ENCODE data around the gene AGO4. TPM values are rescaled to one million over a fixed set of nuclear protein-coding genes. Genes with fewer than 3 reads are reported as not detected.

The AGO4 gene
- total and polyA plus RNA-seq, 4 donors, result 1.7 to 14.9 (median 7.3) TPM

DNA sequence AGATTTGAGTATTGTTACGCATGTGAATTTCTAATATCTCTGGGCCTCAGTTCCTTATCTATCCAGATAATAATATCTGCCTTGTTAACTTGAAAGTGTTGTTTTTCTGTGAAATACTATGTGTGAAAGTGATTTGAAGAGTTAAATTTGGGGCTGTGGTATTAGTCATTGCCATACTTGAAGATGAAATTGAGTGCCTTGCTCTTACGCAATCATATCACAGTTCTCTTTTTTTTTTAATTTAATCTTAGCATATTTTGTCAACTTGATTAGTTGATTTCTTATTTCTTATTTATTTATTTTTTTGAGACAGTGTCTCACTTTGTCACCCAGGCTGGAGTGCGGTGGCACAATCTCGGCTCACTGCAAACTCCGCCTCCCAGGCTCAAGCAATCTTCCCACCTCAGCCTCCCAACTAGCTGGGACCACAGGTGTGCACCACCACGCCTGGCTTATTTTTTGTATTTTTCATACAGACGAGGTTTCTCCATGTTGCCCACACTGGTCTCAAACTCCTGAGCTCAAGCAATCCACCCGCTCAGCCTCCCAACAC is 31.0 kb downstream of the AGO4 start:
- Histone ChIP-seq H3K4me3 (ENCODE audit: low read depth in 1 of 3, low read length in 3 of 3) (no peak overlapping the region), H3K9ac (ENCODE audit: low read depth in 1 of 2, low read length in 2 of 2) (no peak overlapping the region), H3K4me1 (ENCODE audit: control insufficient read depth in 4 of 4, insufficient read depth in 4 of 4, low read length in 3 of 4) (peaks cover 3 to 9% (median 7%) of the 10 kb centered on the region in 4 donors), H3K36me3 (ENCODE audit: control insufficient read depth in 4 of 4, insufficient read depth in 3 of 4, low read depth in 1 of 4, low read length in 3 of 4) (peaks cover 12 to 35% (median 21%) of the 10 kb centered on the region in 4 donors), H3K9me3 (ENCODE audit: control insufficient read depth in 4 of 4, low read length in 3 of 4) (no peaks in the 10 kb centered on the region), H3K27me3 (ENCODE audit: control insufficient read depth in 4 of 4, insufficient read depth in 4 of 4, low read length in 3 of 4) (no peaks in the 10 kb centered on the region), H3K27ac (ENCODE audit: low read depth in 1 of 2, low read length in 2 of 2) (no peak overlapping the region)
- no peak for DNase-seq (ENCODE audit: low spot score)
- WGBS, result 95% methylated on average over 8 of the region's 8 CpGs
- TF ChIP-seq JUND (IDR thresholded peaks at IDR 0.05), result no peak
- TF ChIP-seq HNF4A (conservative IDR thresholded peaks at IDR 0.05), result no peak
- no peak for TF ChIP-seq YY1 (IDR thresholded peaks at IDR 0.05)
- no peak for TF ChIP-seq SP1 (IDR thresholded peaks at IDR 0.05)
- TF ChIP-seq FOXA2 (IDR thresholded peaks at IDR 0.05), result no peak
- TF ChIP-seq FOXA1 (IDR thresholded peaks at IDR 0.05), result no peak
- no peak for TF ChIP-seq TAF1 (conservative IDR thresholded peaks at IDR 0.05)
- no peak for TF ChIP-seq RXRA (IDR thresholded peaks at IDR 0.05)
- no peak for TF ChIP-seq EGR1 (IDR thresholded peaks at IDR 0.05; ENCODE audit: low read depth in 2 of 2)
- TF ChIP-seq NR2F2 (IDR thresholded peaks at IDR 0.05), result no peak
- TF ChIP-seq, protein P1, sequence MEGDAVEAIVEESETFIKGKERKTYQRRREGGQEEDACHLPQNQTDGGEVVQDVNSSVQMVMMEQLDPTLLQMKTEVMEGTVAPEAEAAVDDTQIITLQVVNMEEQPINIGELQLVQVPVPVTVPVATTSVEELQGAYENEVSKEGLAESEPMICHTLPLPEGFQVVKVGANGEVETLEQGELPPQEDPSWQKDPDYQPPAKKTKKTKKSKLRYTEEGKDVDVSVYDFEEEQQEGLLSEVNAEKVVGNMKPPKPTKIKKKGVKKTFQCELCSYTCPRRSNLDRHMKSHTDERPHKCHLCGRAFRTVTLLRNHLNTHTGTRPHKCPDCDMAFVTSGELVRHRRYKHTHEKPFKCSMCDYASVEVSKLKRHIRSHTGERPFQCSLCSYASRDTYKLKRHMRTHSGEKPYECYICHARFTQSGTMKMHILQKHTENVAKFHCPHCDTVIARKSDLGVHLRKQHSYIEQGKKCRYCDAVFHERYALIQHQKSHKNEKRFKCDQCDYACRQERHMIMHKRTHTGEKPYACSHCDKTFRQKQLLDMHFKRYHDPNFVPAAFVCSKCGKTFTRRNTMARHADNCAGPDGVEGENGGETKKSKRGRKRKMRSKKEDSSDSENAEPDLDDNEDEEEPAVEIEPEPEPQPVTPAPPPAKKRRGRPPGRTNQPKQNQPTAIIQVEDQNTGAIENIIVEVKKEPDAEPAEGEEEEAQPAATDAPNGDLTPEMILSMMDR (IDR thresholded peaks at IDR 0.05; ENCODE audit: low read depth, low read length, missing input control), result no peak
- TF ChIP-seq GABPA (IDR thresholded peaks at IDR 0.05 in 1 of 2, conservative IDR thresholded peaks at IDR 0.05 in 1 of 2), result no peak
- no peak for TF ChIP-seq RAD21 (IDR thresholded peaks at IDR 0.05)
- no peak for TF ChIP-seq HNF4G (IDR thresholded peaks at IDR 0.05)
- TF ChIP-seq, protein P2, sequence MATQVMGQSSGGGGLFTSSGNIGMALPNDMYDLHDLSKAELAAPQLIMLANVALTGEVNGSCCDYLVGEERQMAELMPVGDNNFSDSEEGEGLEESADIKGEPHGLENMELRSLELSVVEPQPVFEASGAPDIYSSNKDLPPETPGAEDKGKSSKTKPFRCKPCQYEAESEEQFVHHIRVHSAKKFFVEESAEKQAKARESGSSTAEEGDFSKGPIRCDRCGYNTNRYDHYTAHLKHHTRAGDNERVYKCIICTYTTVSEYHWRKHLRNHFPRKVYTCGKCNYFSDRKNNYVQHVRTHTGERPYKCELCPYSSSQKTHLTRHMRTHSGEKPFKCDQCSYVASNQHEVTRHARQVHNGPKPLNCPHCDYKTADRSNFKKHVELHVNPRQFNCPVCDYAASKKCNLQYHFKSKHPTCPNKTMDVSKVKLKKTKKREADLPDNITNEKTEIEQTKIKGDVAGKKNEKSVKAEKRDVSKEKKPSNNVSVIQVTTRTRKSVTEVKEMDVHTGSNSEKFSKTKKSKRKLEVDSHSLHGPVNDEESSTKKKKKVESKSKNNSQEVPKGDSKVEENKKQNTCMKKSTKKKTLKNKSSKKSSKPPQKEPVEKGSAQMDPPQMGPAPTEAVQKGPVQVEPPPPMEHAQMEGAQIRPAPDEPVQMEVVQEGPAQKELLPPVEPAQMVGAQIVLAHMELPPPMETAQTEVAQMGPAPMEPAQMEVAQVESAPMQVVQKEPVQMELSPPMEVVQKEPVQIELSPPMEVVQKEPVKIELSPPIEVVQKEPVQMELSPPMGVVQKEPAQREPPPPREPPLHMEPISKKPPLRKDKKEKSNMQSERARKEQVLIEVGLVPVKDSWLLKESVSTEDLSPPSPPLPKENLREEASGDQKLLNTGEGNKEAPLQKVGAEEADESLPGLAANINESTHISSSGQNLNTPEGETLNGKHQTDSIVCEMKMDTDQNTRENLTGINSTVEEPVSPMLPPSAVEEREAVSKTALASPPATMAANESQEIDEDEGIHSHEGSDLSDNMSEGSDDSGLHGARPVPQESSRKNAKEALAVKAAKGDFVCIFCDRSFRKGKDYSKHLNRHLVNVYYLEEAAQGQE (IDR thresholded peaks at IDR 0.05), result no peak
- TF ChIP-seq, protein P3, sequence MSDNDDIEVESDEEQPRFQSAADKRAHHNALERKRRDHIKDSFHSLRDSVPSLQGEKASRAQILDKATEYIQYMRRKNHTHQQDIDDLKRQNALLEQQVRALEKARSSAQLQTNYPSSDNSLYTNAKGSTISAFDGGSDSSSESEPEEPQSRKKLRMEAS (IDR thresholded peaks at IDR 0.05), result no peak
- TF ChIP-seq, protein P4, sequence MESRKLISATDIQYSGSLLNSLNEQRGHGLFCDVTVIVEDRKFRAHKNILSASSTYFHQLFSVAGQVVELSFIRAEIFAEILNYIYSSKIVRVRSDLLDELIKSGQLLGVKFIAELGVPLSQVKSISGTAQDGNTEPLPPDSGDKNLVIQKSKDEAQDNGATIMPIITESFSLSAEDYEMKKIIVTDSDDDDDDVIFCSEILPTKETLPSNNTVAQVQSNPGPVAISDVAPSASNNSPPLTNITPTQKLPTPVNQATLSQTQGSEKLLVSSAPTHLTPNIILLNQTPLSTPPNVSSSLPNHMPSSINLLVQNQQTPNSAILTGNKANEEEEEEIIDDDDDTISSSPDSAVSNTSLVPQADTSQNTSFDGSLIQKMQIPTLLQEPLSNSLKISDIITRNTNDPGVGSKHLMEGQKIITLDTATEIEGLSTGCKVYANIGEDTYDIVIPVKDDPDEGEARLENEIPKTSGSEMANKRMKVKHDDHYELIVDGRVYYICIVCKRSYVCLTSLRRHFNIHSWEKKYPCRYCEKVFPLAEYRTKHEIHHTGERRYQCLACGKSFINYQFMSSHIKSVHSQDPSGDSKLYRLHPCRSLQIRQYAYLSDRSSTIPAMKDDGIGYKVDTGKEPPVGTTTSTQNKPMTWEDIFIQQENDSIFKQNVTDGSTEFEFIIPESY (IDR thresholded peaks at IDR 0.05), result no peak
- TF ChIP-seq, protein P5, sequence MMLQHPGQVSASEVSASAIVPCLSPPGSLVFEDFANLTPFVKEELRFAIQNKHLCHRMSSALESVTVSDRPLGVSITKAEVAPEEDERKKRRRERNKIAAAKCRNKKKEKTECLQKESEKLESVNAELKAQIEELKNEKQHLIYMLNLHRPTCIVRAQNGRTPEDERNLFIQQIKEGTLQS (IDR thresholded peaks at IDR 0.05), result no peak
